Uterus (tissue), 2 donors: ENCODE measurements around the gene MCM9.

Experiments used
- POLR2A ChIP-seq, 2 donors: fragments of 450-650 bp; IDR thresholded peaks; one replicate each; pipeline ENCODE4 v1.6.1; 2016; ENCODE audit warnings: antibody characterized with exemption in 2 of 2, mild to moderate bottlenecking in 1 of 2, moderate library complexity in 1 of 2
- TF ChIP-seq, protein P1 (sequence below), 4 experiments: fragments of 200-600 bp in 2 of 4; fragments of 450-650 bp in 2 of 4; sonication (generic) in 2 of 4; IDR thresholded peaks; one replicate each; pipeline ENCODE4 v1.5.1; 2016 to 2019; ENCODE audit warnings: antibody characterized with exemption in 4 of 4, mild to moderate bottlenecking in 2 of 4, moderate library complexity in 1 of 4

DNA sequence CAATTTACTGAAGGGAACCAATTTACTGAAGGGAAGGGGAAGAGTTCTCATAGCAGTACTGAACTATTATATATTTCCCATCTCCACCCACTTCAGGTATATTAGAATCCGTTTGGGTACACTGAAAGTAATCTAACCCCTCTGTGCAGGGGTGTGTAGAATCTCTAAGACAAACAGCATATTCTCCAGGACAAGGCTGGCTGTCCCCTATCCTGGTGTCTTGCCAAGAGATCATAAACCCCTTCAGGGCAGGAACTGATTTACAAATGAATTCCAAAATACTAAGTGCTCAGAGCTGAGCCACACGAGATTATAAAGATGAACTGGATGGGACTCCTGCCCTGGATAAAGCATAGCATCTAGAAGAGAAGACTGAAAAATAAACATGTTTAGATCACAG, 31.8 kb downstream of the MCM9 start:
- no peak for TF ChIP-seq POLR2A (IDR thresholded peaks at IDR 0.05)
- TF ChIP-seq, protein P1, sequence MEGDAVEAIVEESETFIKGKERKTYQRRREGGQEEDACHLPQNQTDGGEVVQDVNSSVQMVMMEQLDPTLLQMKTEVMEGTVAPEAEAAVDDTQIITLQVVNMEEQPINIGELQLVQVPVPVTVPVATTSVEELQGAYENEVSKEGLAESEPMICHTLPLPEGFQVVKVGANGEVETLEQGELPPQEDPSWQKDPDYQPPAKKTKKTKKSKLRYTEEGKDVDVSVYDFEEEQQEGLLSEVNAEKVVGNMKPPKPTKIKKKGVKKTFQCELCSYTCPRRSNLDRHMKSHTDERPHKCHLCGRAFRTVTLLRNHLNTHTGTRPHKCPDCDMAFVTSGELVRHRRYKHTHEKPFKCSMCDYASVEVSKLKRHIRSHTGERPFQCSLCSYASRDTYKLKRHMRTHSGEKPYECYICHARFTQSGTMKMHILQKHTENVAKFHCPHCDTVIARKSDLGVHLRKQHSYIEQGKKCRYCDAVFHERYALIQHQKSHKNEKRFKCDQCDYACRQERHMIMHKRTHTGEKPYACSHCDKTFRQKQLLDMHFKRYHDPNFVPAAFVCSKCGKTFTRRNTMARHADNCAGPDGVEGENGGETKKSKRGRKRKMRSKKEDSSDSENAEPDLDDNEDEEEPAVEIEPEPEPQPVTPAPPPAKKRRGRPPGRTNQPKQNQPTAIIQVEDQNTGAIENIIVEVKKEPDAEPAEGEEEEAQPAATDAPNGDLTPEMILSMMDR (IDR thresholded peaks at IDR 0.05), result no peak
